ENCODE results near the gene PLEKHH2.

GRCh38 chr2:43777306-43777926 lies 140.4 kb downstream of the PLEKHH2 start:
- no peak for TF ChIP-seq FOXM1 (CRISPR knock-in tag; IDR thresholded peaks at IDR 0.05)
- TF ChIP-seq ZNF607 (CRISPR knock-in tag; IDR thresholded peaks at IDR 0.05; ENCODE audit: borderline replicate concordance), result no peak
- TF ChIP-seq PHF8 (CRISPR knock-in tag; IDR thresholded peaks at IDR 0.05), result no peak
- no peak for TF ChIP-seq PHB2 (IDR thresholded peaks at IDR 0.05; ENCODE audit: partially characterized antibody)
- TF ChIP-seq FOXK1 (CRISPR knock-in tag; IDR thresholded peaks at IDR 0.05; ENCODE audit: borderline replicate concordance, low read depth), result no peak
- TF ChIP-seq POLR2A (IDR thresholded peaks at IDR 0.05; ENCODE audit: insufficient read depth in 1 of 2, low read depth in 2 of 2, low read length in 2 of 2), result no peak
- TF ChIP-seq PCBP1 (IDR thresholded peaks at IDR 0.05; ENCODE audit: borderline replicate concordance, low read depth, low read length), result no peak
- TF ChIP-seq SMC3 (IDR thresholded peaks at IDR 0.05; ENCODE audit: low read length), result no peak
- TF ChIP-seq CBX2 (IDR thresholded peaks at IDR 0.05; ENCODE audit: low read depth, low read length), result no peak
- no peak for TF ChIP-seq CBX2 (CRISPR knock-in tag; IDR thresholded peaks at IDR 0.05; ENCODE audit: low read depth)
- TF ChIP-seq SMYD3 (CRISPR knock-in tag; IDR thresholded peaks at IDR 0.05), result no peak
- TF ChIP-seq ZNF780A (CRISPR knock-in tag; IDR thresholded peaks at IDR 0.05), result no peak
